Keratinocyte (primary cell): ENCODE measurements around the gene OAT. TPM values are rescaled to one million over a fixed set of nuclear protein-coding genes. Genes with fewer than 3 reads are reported as not detected.

Source experiments
- DNase-seq: peaks from one replicate; pipeline ENCODE4 v3.0.0-alpha.2; 2011; ENCODE audit warnings: low read depth, missing footprints, low spot score
- FAIRE-seq: peaks from 2 replicates; lab custom pipeline; 2011; peaks lifted over from hg19 to GRCh38; lab: Jason Lieb, UNC
- H2AFZ ChIP-seq: 2 replicates; pipeline ENCODE4 v1.6.0; 2012; ENCODE audit warnings: low read length, control low read depth, inconsistent platforms; ENCODE audit not compliant: control insufficient read depth
- H3K27ac ChIP-seq: 2 replicates; pipeline ENCODE4 v1.5.1; 2011; ENCODE audit warnings: low read length; ENCODE audit not compliant: control insufficient read depth, insufficient read depth
- H3K27me3 ChIP-seq: 3 replicates; pipeline ENCODE4 v1.6.0; 2011; ENCODE audit warnings: low read length; ENCODE audit not compliant: control insufficient read depth, insufficient read depth; ENCODE audit errors: extremely low read depth
- H3K36me3 ChIP-seq, 2 experiments: 2 replicates in 1 of 2; 3 replicates in 1 of 2; pipeline ENCODE4 v1.5.1; 2011; ENCODE audit warnings: low read length in 2 of 2, mild to moderate bottlenecking in 1 of 2; ENCODE audit not compliant: control insufficient read depth in 2 of 2, insufficient read depth in 2 of 2; ENCODE audit errors: extremely low read depth in 1 of 2
- H3K4me1 ChIP-seq: 3 replicates; pipeline ENCODE4 v1.5.1; 2011; ENCODE audit warnings: low read length; ENCODE audit not compliant: control insufficient read depth, insufficient read depth; ENCODE audit errors: extremely low read depth
- H3K4me2 ChIP-seq: 3 replicates; pipeline ENCODE4 v1.6.0; 2011; ENCODE audit warnings: low read depth, low read length; ENCODE audit not compliant: control insufficient read depth, insufficient read depth; ENCODE audit errors: extremely low read depth
- H3K4me3 ChIP-seq, 3 experiments: fragments of 200-600 bp in 1 of 3; sonication (generic) in 1 of 3; 2 replicates in 2 of 3; 3 replicates in 1 of 3; pipeline ENCODE4 v1.5.1; 2011 to 2016; ENCODE audit warnings: low read length in 3 of 3, mild to moderate bottlenecking in 3 of 3, control low read depth in 2 of 3, inconsistent platforms in 1 of 3, low read depth in 1 of 3, mixed read lengths in 1 of 3, mixed run types in 1 of 3, moderate library complexity in 1 of 3; ENCODE audit not compliant: control insufficient read depth in 2 of 3, insufficient read depth in 2 of 3; ENCODE audit errors: extremely low read depth in 1 of 3
- H3K79me2 ChIP-seq: 2 replicates; pipeline ENCODE4 v1.6.0; 2012; ENCODE audit warnings: low read length; ENCODE audit not compliant: control insufficient read depth, insufficient read depth
- H3K9ac ChIP-seq: 3 replicates; pipeline ENCODE4 v1.6.0; 2011; ENCODE audit warnings: low read length; ENCODE audit not compliant: control insufficient read depth, insufficient read depth; ENCODE audit errors: extremely low read depth
- H3K9me1 ChIP-seq: 3 replicates; pipeline ENCODE4 v1.6.0; 2011; ENCODE audit warnings: low read length; ENCODE audit not compliant: control insufficient read depth, insufficient read depth; ENCODE audit errors: extremely low read depth
- H3K9me3 ChIP-seq: 2 replicates; pipeline ENCODE4 v1.5.1; 2012; ENCODE audit warnings: low read depth, low read length; ENCODE audit not compliant: control insufficient read depth
- H4K20me1 ChIP-seq: 3 replicates; pipeline ENCODE4 v1.6.0; 2011; ENCODE audit warnings: low read length; ENCODE audit not compliant: control insufficient read depth, insufficient read depth; ENCODE audit errors: extremely low read depth
- CTCF ChIP-seq, 3 experiments: IDR thresholded peaks in 1 of 3; conservative IDR thresholded peaks in 1 of 3; optimal IDR thresholded peaks in 1 of 3; 2 replicates in 2 of 3; 3 replicates in 1 of 3; pipeline versions ENCODE3 to v1.5.1; 2011; ENCODE audit warnings: low read length in 3 of 3, mild to moderate bottlenecking in 3 of 3, moderate library complexity in 2 of 3, control low read depth in 1 of 3, inconsistent platforms in 1 of 3; ENCODE audit not compliant: insufficient read depth in 2 of 3; ENCODE audit errors: extremely low read depth in 1 of 3
- EZH2 ChIP-seq: IDR thresholded peaks from one replicate; pipeline ENCODE4 v1.6.1; 2012; ENCODE audit warnings: inconsistent platforms, mild to moderate bottlenecking, low read length, moderate library complexity
- dilution Hi-C: fragments of 300-500 bp; cut with MboI; formaldehyde crosslinking; loops from one replicate; pipeline ENCODE4 v1.7.0; 2020; ENCODE audit warnings: low sequenced_read_pairs; ENCODE audit not compliant: extremely low pct_ligation_motif_present
- polyA plus RNA-seq, 5 experiments: library from polyadenylated mRNA; depleted of rRNA in 3 of 5; stranded (reverse) in 3 of 5; stranded (forward) in 1 of 5; unstranded in 1 of 5; fragments of >200 nt; gene quantifications; 1 replicate in 1 of 5; 2 replicates in 3 of 5; 3 replicates in 1 of 5; pipeline versions ENCODE4 v1.2.1 to v1.2.3, GENCODE V29; 2011 to 2012; ENCODE audit warnings: missing spikeins in 2 of 5, low read depth in 1 of 5, low replicate concordance in 1 of 5

OAT gene
- polyA plus RNA-seq, 1 donor (not counting 4 experiments of a cell fraction or from before 2014, with no cell fraction given): 528 TPM

GRCh38 chr10:124383496-124383895 is 35.2 kb downstream of the OAT start:
- H3K4me2 ChIP-seq: no peak overlapping the region
- H3K27me3 ChIP-seq: peaks cover 3% of the 10 kb centered on the region
- no peaks in the 10 kb centered on the region for H3K9me3 ChIP-seq
- H4K20me1 ChIP-seq: no peaks in the 10 kb centered on the region
- DNase-seq (no peak), FAIRE-seq (no peak)
- TF ChIP-seq CTCF (optimal IDR thresholded peaks at IDR 0.05 in 1 of 3, IDR thresholded peaks at IDR 0.05 in 1 of 3, conservative IDR thresholded peaks at IDR 0.05 in 1 of 3; ENCODE audit: extremely low read depth in 1 of 3, insufficient read depth in 2 of 3, low read length in 3 of 3): no peak
- no peak overlapping the region for H2AFZ ChIP-seq
- H3K27ac ChIP-seq: no peak overlapping the region
- dilution Hi-C loops: loop anchor here (25.0 kb wide), 1 partner anchor 396 kb away; no protein-coding TSS in a partner anchor
- no peaks in the 10 kb centered on the region for H3K9me1 ChIP-seq
- H3K4me1 ChIP-seq: peaks cover 13% of the 10 kb centered on the region
- H3K79me2 ChIP-seq: no peaks in the 10 kb centered on the region
- no peak overlapping the region for H3K9ac ChIP-seq
- no peaks in the 10 kb centered on the region for H3K36me3 ChIP-seq
- no peak overlapping the region for H3K4me3 ChIP-seq

- H3K27ac ChIP-seq: no peak overlapping the region
- H3K4me1 ChIP-seq: peaks cover 16% of the 10 kb centered on the region
- H3K36me3 ChIP-seq: no peaks in the 10 kb centered on the region
- H3K9me1 ChIP-seq: no peaks in the 10 kb centered on the region
- no peaks in the 10 kb centered on the region for H3K79me2 ChIP-seq
- peaks cover 3% of the 10 kb centered on the region for H3K27me3 ChIP-seq
- H3K9me3 ChIP-seq: no peaks in the 10 kb centered on the region
- no peak for FAIRE-seq
- H3K9ac ChIP-seq: no peak overlapping the region
- no peak overlapping the region for H2AFZ ChIP-seq
- no peak overlapping the region for H3K4me3 ChIP-seq
- no peak overlapping the region for H3K4me2 ChIP-seq
- no peak for TF ChIP-seq EZH2
- TF ChIP-seq CTCF (optimal IDR thresholded peaks at IDR 0.05 in 1 of 3, IDR thresholded peaks at IDR 0.05 in 1 of 3, conservative IDR thresholded peaks at IDR 0.05 in 1 of 3; ENCODE audit: extremely low read depth in 1 of 3, insufficient read depth in 2 of 3, low read length in 3 of 3): no peak
- dilution Hi-C loops: loop anchor here (25.0 kb wide), 1 partner anchor 394 kb away; no protein-coding TSS in a partner anchor
- no peaks in the 10 kb centered on the region for H4K20me1 ChIP-seq
- no peak for DNase-seq
Observed at GRCh38 chr10:124381011-124381611, 37.6 kb downstream of the OAT start.
